Uterus (tissue), 4 donors: ENCODE results near the gene TMEM242. TPM values are rescaled to one million over a fixed set of nuclear protein-coding genes. Genes with fewer than 3 reads are reported as not detected.

ENCODE experiments used
- DNase-seq, 2 donors: peaks; one replicate each; pipeline ENCODE4 v3.0.0-alpha.2; 2019 to 2020
- H3K27ac ChIP-seq, 2 donors: fragments of 200-600 bp; sonication (generic); 1 replicate in 1 of 2; 2 replicates in 1 of 2; pipeline ENCODE4 v1.5.1; 2016 to 2018
- H3K27me3 ChIP-seq, 2 donors: fragments of 200-600 bp; sonication (generic); one replicate each; pipeline ENCODE4 v1.5.1; 2018 to 2019; ENCODE audit warnings: control low read depth in 1 of 2
- H3K36me3 ChIP-seq, 2 donors: fragments of 200-600 bp; sonication (generic); one replicate each; pipeline ENCODE4 v1.5.1; 2019; ENCODE audit warnings: control low read depth in 1 of 2
- H3K4me1 ChIP-seq, 2 donors: fragments of 200-600 bp; sonication (generic); one replicate each; pipeline ENCODE4 v1.5.1; 2018 to 2019; ENCODE audit warnings: control low read depth in 1 of 2
- H3K4me3 ChIP-seq, 2 donors: fragments of 200-600 bp; sonication (generic); 1 replicate in 1 of 2; 2 replicates in 1 of 2; pipeline ENCODE4 v1.5.1; 2018 to 2019; ENCODE audit warnings: mild to moderate bottlenecking in 1 of 2
- H3K9me3 ChIP-seq, 2 donors: fragments of 200-600 bp; sonication (generic); one replicate each; pipeline ENCODE4 v1.5.1; 2019; ENCODE audit warnings: control low read depth in 1 of 2
- POLR2A ChIP-seq, 2 donors: fragments of 450-650 bp; IDR thresholded peaks; one replicate each; pipeline ENCODE4 v1.6.1; 2016; ENCODE audit warnings: antibody characterized with exemption in 2 of 2, mild to moderate bottlenecking in 1 of 2, moderate library complexity in 1 of 2
- intact Hi-C: fragments of 100-400 bp; cut with DNase I; formaldehyde crosslinking; loops from one replicate; pipeline ENCODE4 v1.15.1; 2023; ENCODE audit warnings: low total_unique reads
- total RNA-seq, 4 donors: library from RNA; depleted of rRNA in 3 of 4; stranded (reverse); fragments of >200 nt in 3 of 4; gene quantifications; one replicate each; pipeline versions ENCODE4 v1.1.0 to v1.2.4, GENCODE V29; 2014 to 2023
- TF ChIP-seq, protein P1 (sequence below), 4 experiments: fragments of 200-600 bp in 2 of 4; fragments of 450-650 bp in 2 of 4; sonication (generic) in 2 of 4; IDR thresholded peaks; one replicate each; pipeline ENCODE4 v1.5.1; 2016 to 2019; ENCODE audit warnings: antibody characterized with exemption in 4 of 4, mild to moderate bottlenecking in 2 of 4, moderate library complexity in 1 of 4
- donor health status: DM: yes; HTN: yes; CAD: no.

The TMEM242 gene
- total RNA-seq, 4 donors from 2014 or later, result 3.3 to 14.2 (median 11.8) TPM

DNA sequence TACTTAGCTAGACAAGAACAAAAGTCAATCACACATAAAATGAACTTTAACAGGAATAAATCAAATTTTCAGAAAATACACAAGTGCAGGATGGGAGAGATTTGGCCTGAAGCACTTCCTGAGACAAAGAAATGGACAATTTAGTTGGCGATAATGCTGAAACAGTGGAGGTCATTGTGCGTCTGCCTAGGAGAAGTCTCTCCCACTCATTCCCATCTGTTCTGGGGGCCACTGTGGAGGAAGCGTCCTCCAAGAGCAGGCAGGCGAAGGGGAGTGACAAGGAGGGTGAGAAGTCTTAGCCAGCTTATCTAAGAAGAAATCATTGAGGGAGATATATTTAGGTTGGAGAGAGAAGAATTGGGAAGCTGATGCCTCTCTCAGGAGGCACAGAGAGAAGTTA is 10.2 kb upstream of the TMEM242 start:
- no peak for TF ChIP-seq POLR2A (IDR thresholded peaks at IDR 0.05)
- TF ChIP-seq, protein P1, sequence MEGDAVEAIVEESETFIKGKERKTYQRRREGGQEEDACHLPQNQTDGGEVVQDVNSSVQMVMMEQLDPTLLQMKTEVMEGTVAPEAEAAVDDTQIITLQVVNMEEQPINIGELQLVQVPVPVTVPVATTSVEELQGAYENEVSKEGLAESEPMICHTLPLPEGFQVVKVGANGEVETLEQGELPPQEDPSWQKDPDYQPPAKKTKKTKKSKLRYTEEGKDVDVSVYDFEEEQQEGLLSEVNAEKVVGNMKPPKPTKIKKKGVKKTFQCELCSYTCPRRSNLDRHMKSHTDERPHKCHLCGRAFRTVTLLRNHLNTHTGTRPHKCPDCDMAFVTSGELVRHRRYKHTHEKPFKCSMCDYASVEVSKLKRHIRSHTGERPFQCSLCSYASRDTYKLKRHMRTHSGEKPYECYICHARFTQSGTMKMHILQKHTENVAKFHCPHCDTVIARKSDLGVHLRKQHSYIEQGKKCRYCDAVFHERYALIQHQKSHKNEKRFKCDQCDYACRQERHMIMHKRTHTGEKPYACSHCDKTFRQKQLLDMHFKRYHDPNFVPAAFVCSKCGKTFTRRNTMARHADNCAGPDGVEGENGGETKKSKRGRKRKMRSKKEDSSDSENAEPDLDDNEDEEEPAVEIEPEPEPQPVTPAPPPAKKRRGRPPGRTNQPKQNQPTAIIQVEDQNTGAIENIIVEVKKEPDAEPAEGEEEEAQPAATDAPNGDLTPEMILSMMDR (IDR thresholded peaks at IDR 0.05), result no peak
- H3K27ac ChIP-seq, result no peak overlapping the region
- H3K4me3 ChIP-seq, result no peak overlapping the region
- no peaks in the 10 kb centered on the region for H3K4me1 ChIP-seq
- H3K9me3 ChIP-seq, result no peaks in the 10 kb centered on the region
- no peaks in the 10 kb centered on the region for H3K36me3 ChIP-seq
- intact Hi-C loops, result no loop called here
- H3K27me3 ChIP-seq, result no peaks in the 10 kb centered on the region
- no peak for DNase-seq

DNA sequence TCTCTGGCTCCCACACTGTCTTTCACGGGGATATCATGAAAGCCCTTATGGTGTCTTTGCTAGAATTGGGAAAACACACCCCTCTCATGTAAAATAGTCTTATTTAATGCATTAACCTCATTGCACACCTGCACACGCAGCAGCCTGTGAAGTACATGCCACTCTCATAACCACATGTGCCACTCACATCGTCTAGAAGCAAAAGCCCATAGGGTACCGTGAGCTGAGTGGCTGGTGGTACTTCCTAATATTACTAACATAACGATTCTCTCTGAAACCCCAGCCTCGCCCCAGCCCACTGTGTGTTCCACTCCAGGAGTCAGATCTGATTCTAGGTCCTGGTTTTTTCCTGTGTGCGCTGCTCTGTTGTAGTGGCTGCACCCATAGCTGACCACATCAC is 9.5 kb upstream of the TMEM242 start:
- no peaks in the 10 kb centered on the region for H3K27me3 ChIP-seq
- no peak overlapping the region for H3K27ac ChIP-seq
- no peak for DNase-seq
- H3K4me3 ChIP-seq, result no peak overlapping the region
- H3K36me3 ChIP-seq, result no peaks in the 10 kb centered on the region
- H3K9me3 ChIP-seq, result no peaks in the 10 kb centered on the region
- intact Hi-C loops, result no loop called here
- TF ChIP-seq POLR2A (IDR thresholded peaks at IDR 0.05), result no peak
- TF ChIP-seq, protein P1 (IDR thresholded peaks at IDR 0.05), result no peak
- no peaks in the 10 kb centered on the region for H3K4me1 ChIP-seq

DNA sequence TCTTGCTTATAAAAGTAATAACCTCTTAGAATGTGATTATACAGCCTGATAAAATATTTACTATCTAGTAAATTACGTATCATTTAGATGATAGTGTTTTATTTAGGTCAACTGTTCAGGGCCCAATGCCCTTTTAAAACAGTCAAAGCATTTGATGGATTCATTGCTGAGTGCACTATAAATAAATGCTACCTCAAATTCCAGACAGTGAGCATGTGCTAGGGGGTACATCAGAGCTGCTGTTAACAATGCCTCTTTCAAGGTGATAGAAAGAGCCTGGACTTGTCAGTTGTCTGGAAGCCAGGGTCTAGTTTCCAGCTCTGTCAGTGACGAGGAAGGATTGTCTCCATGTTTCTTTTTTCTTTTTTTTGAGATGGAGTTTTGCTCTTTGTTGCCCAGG is 7.5 kb upstream of the TMEM242 start:
- DNase-seq, result no peak
- intact Hi-C loops, result no loop called here
- TF ChIP-seq POLR2A (IDR thresholded peaks at IDR 0.05), result no peak
- TF ChIP-seq, protein P1 (IDR thresholded peaks at IDR 0.05), result no peak
- Histone ChIP-seq H3K4me1 (no peaks in the 10 kb centered on the region), H3K4me3 (no peak overlapping the region), H3K9me3 (no peaks in the 10 kb centered on the region), H3K27me3 (no peaks in the 10 kb centered on the region), H3K36me3 (no peaks in the 10 kb centered on the region), H3K27ac (no peak overlapping the region)

DNA sequence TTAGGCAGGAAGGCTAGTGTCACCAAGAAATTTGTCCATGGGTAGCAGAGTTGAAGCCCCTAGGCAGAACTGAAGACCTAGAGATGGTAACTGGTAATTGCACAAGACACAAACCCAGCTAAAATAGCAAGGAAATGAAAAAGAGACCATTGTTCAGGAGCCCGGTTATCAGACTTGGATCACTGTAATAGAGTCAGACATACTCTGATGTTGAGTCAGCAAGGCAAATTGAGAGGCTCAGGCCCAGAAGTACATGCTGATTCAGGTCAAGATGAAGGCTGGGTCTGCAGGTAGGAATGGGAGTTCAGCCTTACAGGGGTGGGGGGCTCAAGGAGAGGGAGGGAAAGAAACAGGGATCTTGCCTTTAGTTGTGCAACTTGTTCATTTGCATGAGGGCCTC is 6.5 kb upstream of the TMEM242 start:
- TF ChIP-seq POLR2A (IDR thresholded peaks at IDR 0.05), result no peak
- TF ChIP-seq, protein P1 (IDR thresholded peaks at IDR 0.05), result no peak
- intact Hi-C loops, result loop anchor here (10.0 kb wide), 2 partner anchors 55 to 335 kb away; partner anchors contain the start of gene ZDHHC14
- Histone ChIP-seq H3K4me3 (no peak overlapping the region), H3K9me3 (no peaks in the 10 kb centered on the region), H3K27ac (no peak overlapping the region), H3K36me3 (no peaks in the 10 kb centered on the region), H3K27me3 (no peaks in the 10 kb centered on the region), H3K4me1 (no peaks in the 10 kb centered on the region)
- DNase-seq, result no peak

DNA sequence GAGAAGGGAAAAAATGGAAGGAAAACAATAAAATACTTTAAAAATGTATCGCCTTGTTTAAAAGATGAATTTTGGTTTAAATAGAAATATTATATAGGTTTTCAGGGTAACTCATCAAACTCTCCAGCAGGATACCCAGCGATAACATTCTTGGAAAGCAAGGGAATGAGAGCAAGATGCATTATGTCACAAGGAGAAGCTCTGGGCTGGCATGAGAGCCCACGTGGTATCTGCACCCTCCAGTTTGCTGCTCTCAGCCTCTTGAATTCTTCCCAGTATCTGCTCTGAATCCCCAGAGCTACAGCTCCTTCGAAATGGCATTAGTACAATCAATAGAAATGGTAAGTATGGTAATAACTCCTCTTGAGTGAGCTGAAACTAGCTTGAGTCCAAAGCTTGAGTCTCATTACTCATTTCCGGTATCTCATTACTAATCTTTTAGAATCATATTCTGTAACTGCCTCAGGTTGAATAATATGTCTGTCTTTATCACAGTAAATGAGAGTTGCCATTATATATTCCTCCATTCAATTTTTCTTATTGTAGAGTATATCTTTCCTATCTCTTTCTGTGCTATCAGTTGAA is 4.9 kb upstream of the TMEM242 start:
- no peak for TF ChIP-seq POLR2A (IDR thresholded peaks at IDR 0.05)
- TF ChIP-seq, protein P1 (IDR thresholded peaks at IDR 0.05), result no peak
- DNase-seq, result no peak
- H3K9me3 ChIP-seq, result no peaks in the 10 kb centered on the region
- no peaks in the 10 kb centered on the region for H3K27me3 ChIP-seq
- intact Hi-C loops, result loop anchor here (10.0 kb wide), 2 partner anchors 57 to 337 kb away; partner anchors contain the start of gene ZDHHC14
- no peaks in the 10 kb centered on the region for H3K4me1 ChIP-seq
- no peak overlapping the region for H3K27ac ChIP-seq
- no peaks in the 10 kb centered on the region for H3K36me3 ChIP-seq
- H3K4me3 ChIP-seq, result no peak overlapping the region
